ENCODE results near the gene ABCG5.
A peak's percentile ranks its signal among the peaks of the same experiment; 100 is the strongest.

Gene ABCG5

GRCh38 chr2:43803113-43803512 lies 35.5 kb downstream of the ABCG5 start:
- no peak for DNase-seq

- DNase-seq: no peak
These were observed 36.5 kb downstream of the ABCG5 start for GRCh38 chr2:43802135-43802534.

GRCh38 chr2:43800894-43801293 lies 37.7 kb downstream of the ABCG5 start:
- DNase-seq: no peak

- DNase-seq: no peak
These were observed 40.3 kb downstream of the ABCG5 start for GRCh38 chr2:43798300-43798699.

DNA sequence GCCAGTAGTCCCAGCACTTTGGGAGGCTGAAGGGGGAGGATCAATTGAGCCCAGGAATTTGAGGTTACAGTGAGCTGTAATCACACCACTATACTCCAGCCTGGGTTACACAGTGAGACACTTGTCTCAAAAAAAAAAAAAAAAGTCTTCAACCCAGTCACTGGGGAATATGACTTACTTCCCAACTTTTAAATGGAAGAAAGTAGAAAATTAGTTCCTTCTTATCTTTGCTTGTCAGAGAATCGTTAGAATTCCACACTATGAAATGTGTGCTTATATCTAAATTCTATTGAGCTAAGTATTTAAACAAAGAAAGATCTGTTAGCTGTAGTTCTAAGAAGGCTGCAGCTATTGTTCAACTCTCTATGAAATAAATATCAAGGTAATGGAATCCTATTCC lies 42.4 kb downstream of the ABCG5 start:
- no peak for DNase-seq

GRCh38 chr2:43794956-43795355 lies 43.7 kb downstream of the ABCG5 start:
- DNase-seq: no peak

GRCh38 chr2:43792653-43793052 lies 46.0 kb downstream of the ABCG5 start:
- no peak for DNase-seq

DNA sequence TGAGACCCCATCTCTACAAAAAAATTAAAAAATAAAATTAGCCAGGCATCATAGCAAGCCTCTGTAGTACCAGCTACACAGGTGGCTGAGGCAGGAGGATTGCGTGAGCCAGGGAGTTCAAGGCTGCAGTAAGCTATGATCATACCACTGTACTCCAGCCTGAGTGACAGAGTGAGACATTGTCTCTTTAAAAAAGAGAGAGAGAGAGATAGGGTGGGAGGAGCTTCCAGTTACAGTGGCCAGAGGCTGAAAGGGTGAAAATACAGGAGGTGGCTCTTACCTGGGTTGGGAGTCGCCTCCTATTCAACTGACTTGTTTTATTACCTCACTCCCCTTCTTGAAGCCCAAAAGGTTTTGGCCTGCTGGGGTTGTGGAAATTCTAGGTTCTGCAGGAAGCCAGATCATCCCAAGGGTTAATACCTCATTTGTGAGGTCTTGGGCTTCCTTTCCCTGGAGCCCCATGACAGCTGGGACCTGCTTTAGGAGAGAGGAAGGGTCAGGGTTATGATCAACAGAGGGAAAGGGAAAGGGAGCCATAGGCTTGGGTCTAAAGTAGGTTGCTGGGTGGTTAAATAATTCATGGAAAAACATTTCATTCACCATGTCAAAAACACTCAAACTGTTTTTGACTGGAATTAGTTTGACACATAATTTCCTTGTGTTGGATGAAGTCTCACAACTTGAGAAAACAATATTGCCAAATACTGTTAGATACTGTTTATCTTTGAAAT lies 47.4 kb downstream of the ABCG5 start:
- DNase-seq: no peak

- DNase-seq: no peak
These were observed 48.5 kb downstream of the ABCG5 start for GRCh38 chr2:43790147-43790546.

- no peak for DNase-seq
These were observed 50.0 kb downstream of the ABCG5 start for GRCh38 chr2:43788646-43789045.

GRCh38 chr2:43787895-43788294 lies 50.7 kb downstream of the ABCG5 start:
- no peak for DNase-seq

GRCh38 chr2:43778233-43778632 lies 60.4 kb downstream of the ABCG5 start:
- no peak for DNase-seq

GRCh38 chr2:43777306-43777926 lies 61.2 kb downstream of the ABCG5 start:
- DNase-seq: no peak

- DNase-seq: no peak
These were observed 62.3 kb downstream of the ABCG5 start for GRCh38 chr2:43776324-43776723.

DNA sequence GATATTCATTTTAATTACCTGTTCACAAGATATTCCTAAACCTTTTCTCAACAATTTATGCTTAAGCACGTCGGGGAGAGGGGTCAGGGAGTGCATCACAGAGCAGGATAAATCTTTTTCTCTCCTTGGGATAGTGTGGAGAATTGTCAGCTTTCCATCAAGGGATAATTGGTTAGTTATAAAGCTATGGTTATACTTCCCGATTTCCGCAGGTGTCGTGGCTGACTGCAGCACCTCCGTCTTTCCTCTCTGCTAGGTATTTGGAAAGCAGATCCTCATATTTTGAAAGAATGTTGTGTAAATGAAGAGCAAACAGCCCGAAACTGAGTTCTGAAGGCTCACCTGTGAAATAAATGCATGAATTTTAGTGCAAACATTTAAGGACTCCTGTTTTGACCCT lies 64.0 kb downstream of the ABCG5 start:
- no peak for DNase-seq

DNA sequence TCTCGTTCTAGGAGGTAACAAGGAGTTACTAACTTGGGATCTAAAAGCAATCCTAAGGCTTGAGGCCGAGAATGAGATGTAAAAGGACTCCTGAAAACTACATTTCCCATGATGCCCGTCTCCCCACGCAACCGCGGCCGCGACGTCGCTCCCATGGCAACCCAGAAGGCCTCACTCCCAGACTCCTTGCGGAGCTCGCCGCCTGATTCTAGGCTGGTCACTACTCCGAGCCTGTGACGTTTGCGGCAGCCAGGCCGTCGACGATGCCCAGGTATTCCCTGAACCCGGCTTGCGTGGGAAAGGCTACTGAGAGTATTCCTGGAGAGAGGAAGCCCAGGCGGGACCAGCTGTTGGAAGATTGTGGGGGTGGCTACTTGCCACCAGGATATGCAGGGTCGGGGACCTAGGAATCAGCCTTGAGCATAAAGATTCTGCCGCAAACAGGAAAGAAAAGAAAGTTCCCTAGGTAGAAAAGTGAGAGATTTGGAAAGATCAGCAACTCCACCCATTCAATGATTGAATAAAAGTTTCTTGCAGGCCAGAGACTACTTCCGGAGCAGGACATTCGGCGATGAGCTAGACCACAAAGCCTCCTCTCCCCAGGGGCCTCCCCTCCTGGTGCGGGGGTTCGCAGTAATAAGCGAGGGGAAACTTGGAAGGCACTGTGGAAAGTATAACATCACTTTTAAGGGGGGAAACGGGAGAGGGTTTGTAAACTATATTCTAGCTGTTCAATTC lies 64.6 kb downstream of the ABCG5 start, which contains the start of gene DYNC2LI1:
DYNC2LI1 (plus strand) TSS at position 164 of the 738 bp plus-strand sequence; CDS start at position 264, 100 bp downstream.
- DNase-seq: peak; percentile 68 to 81

GRCh38 chr2:43766006-43766405 lies 72.6 kb downstream of the ABCG5 start:
- no peak for DNase-seq

GRCh38 chr2:43764086-43764705 lies 74.4 kb downstream of the ABCG5 start:
- DNase-seq: no peak

DNA sequence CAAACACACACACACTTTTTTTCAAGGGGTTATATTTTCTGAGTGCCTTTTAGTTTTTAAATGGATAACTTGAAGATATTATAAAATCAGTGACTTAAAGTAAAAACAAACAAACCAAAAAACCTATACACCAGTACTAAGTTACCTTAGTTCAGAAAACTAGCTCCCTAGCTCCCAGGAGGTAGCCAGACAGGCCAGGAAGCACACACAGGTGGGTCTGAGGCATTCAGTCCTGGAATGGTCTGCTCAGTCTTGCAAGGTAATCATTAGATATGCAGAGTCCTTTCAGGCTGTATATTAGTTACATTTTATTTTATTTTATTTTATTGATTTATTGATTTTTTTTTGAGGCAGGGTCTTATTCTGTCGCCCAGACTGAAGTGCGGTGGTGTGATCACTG lies 75.5 kb downstream of the ABCG5 start:
- no peak for DNase-seq

Data from bone marrow (tissue), 2 donors.